Measurements from ENCODE around the gene CDK5R2.
"Not testable (repeated sequence)": the region's sequence is repeated elsewhere in the genome, so short reads cannot be mapped to it uniquely, and the experiment has no call there.

CDK5R2 gene
- total RNA-seq = 0 to 0.07 (median 0) reads per million in 18 experiments

DNA sequence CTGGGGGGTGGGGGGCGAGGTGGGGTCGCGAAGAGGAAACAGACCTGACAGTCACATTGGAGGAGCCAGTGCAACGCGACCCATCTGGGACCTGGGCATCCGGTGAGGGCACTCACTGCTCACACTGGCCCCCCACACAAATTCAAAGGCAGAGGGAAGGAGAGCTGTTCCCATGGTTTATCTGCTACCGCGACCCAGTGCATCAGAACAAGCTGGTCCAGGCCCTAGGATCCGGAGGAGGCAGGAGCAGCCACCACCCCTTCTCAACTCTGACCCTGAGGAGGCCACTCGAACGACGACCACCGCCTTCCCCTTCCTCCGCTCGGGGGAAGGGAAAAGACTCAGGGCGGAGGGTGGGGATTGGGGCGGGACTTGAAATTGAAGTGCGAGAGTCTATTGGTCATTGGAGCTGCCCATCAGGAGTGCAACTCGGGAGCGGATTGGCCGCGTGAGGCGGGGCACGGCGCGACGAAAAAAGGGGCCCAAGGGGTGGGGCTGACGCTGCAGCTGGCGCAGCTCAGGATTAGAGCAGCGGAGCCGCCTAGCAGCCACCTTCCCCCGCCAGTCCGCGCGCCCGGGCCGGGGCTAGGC is at the start of gene CDK5R2:
Gene CDK5R2 (plus strand): TSS at position 526 of the 591 bp plus-strand sequence. CDS start 155 bp downstream, outside the sequence.
- peak; percentile 55 to 59 for DNase-seq

DNA sequence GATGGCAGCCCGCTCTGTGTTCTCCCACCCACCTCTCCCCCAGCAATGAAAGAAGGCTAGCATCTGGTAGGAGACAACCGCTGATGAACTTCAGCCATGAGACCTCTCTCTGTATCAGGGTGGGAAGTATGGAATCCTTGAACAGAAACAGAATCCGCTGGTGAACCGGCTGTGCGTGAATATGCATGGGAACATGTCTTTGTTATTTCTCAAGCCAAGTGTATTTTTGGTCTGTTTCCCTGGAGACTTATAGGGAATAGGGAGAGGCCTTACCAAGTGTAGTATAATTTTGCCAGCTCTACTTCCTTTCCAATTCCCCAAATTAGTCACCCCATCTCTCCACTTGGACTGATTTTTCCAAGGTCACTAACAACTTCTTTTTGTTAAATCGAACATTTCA is 48.7 kb upstream of the CDK5R2 start:
- DNase-seq = no peak

DNA sequence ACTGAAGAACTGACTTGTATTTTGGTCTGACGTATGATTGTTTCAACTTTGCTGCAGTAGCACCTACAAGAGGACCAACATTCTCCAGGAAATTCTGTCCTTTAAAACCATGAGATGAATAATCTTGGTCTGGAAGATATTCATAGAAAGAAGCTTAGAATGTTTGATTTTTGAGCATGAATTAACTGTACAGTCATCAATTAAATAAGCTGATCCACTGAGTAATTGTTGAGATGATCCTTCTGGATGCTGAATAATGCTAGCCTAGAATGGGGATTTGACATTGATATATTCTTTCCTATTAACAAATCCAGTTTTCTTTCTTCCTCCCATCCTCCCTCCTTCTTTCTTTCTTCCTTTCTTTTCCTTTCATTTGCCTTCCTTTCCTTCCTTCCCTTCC is 39.0 kb upstream of the CDK5R2 start:
- no peak for DNase-seq

DNA sequence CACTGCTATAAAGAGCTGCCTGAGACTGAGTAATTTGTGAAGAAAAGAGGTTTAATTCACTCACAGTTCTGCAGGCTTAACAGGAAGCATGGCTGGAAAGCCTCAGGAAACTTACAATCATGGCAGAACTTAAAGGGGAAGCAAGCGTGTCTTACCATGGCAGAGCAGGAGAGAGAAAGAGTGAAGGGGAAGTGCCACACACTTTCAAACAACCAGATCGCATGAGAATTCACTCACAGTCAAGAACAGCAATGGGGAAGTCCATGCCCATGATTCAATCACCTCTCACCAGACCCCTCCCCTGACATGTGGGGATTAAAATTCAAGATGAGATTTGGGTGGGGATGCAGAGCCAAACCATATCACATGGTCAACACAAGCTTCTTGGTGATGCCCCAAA is 34.7 kb upstream of the CDK5R2 start:
- peak in 1 of 2 donors; percentile 8 for DNase-seq

DNA sequence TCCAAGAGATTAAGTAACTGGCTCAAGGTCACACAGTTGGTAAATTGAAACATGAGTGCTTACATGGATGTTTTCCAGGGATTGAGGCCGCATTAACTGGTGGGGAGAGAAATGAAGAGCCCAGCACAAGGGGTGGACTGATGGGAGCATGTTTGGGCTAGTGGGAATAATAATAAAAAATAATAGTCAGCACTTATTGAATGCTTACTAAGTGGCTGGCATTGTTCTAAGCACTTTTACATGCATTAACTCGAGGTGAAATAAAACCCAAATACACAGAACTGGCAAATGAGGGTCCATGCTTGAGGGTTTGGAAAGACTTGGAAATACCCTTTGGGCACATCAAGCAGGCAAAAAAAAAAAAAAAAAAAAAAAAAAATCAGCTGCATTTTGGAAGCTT is 34.0 kb upstream of the CDK5R2 start:
- DNase-seq = no peak

DNA sequence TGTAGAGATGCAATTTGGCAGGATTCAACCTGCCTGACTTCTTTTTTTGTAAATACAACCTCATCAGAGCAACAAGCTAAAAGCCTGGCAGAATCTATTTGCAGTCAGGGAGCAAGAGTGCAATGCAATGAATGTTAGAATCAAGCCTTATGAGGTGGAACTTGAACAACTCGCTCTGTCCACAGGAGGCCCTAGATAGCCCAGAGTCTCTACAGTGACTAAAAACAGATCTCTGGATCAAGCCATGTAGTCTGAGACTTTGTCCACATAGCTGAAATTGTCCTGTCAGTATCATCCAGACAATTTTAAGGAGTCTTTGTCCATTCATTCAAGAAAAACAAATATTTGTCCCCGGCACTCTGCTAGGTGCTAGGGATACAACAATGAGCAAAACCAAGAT is 32.0 kb upstream of the CDK5R2 start:
- no peak for DNase-seq

DNA sequence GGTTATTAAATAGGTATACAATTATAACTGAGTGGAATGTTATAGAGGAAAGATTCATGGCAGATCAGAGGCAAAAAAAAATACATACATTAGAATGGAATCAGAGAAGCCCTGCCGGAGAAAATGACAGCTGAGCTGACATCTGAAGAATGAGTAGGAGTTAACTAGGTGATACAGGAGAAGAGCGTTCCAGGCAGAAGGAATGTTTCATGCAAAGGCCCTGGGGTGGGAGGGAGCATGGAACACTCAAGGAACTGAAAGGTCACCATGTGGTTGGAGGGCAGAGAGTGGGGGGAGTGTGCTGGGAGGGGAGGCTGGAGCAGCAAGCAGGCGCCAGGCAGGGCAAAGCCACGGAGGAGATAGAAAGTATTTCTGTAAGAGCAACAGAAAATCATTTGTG is 31.6 kb upstream of the CDK5R2 start:
- no peak for DNase-seq

DNA sequence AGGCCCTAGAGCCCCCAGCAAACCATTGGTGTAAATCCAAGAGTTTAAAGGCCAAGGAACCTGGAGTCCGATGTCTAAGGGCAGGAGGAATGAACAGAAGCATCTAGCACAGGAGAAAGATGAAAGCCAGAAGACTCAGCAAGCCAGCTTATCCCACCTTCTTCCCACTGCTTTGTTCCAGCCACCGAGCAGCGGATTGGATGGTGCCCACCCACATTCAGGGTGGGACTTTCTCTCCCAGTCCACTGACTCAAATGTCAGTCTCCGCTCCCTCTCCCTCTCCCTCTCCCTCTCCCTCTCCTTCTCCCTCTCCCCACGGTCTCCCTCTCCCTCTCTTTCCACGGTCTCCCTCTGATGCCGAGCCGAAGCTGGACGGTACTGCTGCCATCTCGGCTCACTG is 29.0 kb upstream of the CDK5R2 start:
- DNase-seq = not testable (repeated sequence)

DNA sequence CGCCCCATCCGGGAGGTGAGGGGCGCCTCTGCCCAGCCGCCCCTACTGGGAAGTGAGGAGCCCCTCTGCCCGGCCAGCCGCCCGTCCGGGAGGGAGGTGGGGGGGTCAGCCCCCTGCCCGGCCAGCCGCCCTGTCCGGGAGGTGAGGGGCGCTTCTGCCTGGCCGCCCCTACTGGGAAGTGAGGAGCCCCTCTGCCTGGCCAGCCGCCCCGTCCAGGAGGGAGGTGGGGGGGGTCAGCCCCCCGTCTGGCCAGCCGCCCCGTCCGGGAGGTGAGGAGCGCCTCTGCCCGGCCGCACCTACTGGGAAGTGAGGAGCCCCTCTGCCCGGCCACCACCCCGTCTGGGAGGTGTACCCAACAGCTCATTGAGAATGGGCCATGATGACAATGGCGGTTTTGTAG is 27.7 kb upstream of the CDK5R2 start:
- not testable (repeated sequence) for DNase-seq

DNA sequence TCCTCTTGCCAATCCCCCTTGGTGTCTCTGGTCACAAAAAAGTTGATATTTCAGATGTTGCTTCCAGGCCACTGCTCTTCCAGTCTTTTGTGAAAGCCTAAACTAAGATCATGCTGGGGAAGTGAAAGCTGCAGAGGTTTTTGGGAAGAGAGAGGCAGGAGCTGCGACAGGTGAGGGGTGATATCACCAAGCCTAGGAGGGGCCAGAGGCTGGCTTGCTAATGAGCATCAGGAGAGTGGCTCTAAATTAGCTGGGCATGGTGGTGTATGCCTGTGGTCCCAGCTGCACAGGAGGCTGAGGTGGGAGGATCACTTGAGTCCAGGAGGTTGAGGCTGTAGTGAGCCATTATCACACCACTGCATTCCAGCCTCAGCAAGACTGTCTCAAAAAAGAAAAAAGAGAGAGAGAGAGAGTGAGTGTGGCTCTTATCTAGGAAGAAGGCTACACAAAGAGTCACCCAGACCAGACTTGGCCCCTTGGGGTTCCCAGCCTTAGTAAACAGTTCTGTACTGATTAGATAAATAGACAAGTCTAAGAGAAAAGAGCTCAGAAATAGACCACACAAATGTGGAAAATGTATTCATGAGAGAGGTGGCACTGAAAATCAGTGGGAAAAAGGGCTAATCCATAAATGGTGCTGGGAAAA is 14.6 kb upstream of the CDK5R2 start:
- no peak for DNase-seq

DNA sequence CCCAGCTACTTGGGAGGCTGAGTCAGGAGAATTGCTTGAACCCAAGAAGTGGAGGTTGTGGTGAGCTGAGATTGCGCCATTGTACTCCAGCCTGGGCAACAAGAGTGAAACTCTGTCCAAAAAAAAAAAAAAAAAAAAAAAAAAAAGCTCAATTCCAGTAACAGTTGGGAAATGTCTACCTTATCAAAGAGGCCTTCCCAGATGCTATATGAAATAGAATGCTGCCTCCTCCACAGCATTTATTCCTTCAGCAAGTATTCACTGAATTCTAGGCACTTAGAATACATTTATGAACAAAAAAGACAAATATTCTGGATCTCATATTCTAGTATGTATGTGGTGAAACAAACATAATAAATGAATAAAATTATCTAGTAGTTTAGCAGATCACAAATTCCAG is 12.8 kb upstream of the CDK5R2 start:
- DNase-seq = no peak

DNA sequence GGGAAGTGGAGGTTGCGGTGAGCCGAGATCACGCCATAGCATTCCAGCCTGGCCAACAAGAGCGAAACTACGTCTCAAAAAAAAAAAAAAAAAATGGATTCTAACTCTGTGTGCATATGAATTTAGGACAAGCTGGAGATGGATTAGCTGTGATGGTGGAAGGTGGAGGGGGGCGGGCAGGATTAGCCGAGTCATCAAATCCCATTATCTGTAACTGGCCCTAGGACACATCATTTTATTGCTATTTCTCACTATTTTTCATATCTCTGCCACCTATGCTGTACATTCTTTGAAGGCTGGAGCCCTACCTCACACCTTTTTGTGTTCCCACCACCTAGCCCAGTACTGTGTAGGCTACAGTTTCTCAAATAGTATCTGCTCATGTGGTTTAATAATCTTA is 7.3 kb upstream of the CDK5R2 start:
- no peak for DNase-seq

DNA sequence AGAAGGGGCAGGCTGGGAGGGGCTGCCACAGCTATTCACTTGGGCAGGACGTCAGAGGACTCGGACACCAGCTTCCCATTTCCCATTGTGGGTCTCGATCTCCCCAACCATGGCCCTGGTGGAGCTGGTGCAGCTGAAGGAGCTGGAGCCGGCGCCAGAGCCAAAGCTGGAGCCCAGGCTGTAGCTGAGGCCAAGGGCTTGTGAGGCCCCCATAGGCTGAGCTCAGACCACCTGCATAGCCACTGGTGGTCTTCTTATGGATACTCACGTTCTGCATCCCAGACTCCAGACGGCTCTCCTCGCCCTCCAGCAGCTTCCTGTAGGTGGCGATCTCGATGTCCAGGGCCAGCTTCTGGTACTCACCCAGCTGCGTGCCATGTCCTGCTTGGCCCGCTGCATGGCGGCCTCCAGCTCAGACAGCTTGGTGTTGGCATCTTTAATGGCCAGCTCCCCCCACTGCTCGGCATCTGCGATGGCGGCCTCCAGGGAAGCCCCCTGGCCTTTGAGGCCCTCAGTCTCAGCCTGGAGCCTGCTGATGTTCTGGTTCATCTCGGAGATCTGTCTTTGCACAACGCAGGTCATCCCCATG is 6.0 kb upstream of the CDK5R2 start:
- DNase-seq = no peak

DNA sequence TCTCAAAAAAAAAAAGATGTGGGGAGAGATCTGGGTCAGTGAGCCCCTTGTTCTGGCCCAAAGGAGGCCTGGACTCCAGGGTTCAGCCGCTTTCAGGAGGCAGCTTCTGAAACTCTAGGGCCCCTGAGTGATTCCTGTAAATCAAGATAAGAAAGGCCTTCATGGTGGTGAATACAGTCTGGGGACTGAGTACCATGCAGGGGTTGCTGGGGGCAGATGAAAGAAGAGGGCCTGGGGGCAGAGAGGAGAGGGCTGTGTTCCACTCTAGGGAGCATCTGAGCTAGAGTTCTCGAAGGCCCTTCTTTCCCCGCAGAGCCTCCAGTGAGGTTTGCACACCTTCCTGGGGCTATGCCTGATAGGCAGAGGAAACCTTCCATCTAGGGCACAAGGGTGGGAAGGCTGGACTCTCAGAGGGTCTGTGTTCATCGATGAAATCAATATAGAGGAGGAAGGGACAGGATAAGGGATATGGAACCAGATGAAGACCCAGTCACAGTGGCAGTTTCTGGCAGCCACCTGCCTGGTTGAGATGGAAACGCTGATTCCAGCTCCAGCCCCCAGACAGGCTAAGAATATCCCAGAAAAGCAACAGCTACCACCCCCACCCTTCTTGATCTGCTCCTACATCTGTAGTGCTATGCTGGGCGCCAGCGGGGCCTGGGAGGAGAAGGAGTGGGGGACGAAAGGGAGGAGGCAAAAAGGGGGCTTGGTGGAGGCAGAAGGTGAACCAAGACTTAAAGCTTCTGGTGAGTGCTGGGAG is 4.7 kb upstream of the CDK5R2 start:
- DNase-seq = no peak

DNA sequence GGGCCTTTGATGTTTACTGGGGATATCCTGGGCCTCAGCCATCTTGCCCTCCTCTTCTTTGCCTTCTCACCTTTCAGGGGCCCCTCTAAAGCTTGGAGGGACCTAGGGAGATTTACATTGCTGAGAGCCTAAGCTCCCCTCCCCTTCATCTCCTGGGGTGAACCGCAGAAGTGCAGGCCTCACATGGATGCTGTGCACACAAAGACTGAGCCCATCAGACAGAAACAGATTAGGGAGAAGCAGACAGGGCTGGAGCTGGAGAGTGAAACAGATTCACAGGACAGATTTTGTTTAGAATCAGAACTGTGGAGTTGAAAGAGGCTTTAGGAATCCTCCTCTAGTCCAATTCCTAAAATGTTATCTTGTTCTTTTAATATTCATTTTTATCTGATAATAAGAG is 3.4 kb upstream of the CDK5R2 start:
- no peak for DNase-seq

DNA sequence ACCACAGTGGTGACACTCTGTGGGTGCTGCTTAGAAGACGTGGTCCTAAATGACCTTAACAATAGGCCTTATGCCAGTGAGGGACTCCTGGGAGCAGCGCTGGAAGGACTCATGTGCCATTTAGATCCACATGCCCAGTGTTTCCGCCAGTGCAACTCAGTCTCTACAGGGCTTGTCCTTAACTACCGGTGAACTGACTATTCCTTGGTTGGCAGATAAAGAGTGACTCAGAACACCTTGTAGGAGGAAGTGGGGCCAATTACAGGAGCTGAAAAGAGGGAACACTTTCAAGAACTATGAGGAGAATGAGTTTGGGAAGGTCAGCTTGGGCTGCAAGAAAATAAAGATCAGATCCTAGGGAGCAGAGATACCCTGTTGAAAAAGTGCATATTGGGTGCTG is 1.8 kb upstream of the CDK5R2 start:
- DNase-seq = no peak

DNA sequence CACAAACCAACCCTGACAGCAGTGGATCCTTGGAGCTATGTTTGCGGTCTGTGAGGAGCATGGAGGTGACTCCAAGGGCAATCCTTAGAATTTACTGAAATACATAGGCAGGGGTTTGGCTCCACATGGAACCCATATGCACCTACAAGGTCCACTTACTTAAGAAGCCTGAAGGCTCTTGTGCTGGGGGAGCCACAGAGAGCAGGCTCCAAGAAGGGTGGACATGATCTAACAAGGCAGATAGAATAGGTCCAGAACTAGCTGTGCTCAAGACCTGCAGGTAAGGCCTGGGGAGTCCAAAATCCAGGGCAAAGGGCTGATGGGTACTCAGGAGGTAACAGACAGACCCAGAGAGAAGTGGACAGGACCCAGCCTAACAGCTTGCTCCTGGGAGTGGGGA is 1.2 kb upstream of the CDK5R2 start:
- DNase-seq = no peak

DNA sequence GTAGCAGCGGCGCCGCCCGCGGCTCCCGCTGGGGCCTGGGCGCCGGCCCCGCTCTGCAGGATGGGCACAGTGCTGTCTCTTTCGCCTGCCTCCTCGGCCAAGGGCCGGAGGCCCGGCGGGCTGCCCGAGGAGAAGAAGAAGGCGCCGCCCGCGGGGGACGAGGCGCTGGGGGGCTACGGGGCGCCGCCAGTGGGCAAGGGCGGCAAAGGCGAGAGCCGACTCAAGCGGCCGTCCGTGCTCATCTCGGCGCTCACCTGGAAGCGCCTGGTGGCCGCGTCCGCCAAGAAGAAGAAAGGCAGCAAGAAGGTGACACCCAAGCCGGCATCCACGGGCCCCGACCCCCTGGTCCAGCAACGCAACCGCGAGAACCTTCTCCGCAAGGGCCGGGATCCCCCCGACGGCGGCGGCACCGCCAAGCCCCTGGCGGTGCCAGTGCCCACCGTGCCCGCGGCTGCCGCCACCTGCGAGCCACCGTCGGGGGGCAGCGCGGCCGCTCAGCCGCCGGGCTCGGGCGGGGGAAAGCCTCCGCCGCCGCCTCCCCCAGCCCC is 369 bp downstream of the CDK5R2 start:
- DNase-seq = no peak

DNA sequence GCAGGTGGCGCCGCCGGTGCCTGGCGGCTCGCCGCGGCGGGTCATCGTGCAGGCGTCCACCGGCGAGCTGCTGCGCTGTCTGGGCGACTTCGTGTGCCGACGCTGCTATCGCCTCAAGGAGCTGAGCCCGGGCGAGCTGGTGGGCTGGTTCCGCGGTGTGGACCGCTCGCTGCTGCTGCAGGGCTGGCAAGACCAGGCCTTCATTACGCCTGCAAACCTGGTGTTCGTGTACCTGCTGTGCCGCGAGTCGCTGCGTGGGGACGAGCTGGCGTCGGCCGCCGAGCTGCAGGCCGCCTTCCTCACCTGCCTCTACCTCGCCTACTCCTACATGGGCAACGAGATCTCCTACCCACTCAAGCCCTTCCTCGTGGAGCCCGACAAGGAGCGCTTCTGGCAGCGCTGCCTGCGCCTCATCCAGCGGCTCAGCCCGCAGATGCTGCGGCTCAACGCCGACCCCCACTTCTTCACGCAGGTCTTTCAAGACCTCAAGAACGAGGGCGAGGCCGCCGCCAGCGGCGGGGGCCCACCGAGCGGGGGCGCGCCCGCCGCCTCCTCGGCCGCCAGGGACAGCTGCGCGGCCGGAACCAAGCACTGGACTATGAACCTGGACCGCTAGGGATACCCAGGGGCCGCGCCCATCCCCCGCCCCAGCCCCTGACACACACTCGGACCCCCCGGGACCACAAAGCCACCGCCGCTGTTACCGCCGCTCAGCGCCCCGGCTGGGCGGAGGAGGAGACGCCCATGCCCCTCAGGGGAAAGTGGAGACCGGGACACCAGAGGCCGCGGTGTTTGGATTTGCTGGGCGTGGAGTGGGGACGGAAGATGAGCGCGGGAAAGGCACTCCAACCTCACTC is 1.1 kb downstream of the CDK5R2 start:
- no peak for DNase-seq

DNA sequence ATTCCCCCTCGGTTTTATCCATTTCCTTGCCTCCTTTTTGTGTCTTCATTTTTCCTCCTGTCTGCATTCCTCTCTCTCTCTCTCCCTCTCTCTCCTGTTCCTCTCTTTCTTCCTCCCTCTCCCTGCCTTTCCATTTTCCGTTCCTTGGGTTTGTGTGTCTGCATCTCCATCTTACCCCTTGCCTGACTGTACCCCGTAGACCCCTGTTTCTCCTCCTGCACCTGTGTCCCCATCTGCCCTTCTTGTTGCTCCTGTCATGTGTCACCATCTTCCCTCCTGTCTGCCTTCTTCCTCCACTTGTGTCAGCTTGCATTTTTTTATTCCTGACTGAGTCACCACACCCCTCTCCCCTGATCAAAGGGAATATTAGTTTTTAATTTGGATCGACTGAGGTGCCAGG is 1.8 kb downstream of the CDK5R2 start:
- no peak for DNase-seq

DNA sequence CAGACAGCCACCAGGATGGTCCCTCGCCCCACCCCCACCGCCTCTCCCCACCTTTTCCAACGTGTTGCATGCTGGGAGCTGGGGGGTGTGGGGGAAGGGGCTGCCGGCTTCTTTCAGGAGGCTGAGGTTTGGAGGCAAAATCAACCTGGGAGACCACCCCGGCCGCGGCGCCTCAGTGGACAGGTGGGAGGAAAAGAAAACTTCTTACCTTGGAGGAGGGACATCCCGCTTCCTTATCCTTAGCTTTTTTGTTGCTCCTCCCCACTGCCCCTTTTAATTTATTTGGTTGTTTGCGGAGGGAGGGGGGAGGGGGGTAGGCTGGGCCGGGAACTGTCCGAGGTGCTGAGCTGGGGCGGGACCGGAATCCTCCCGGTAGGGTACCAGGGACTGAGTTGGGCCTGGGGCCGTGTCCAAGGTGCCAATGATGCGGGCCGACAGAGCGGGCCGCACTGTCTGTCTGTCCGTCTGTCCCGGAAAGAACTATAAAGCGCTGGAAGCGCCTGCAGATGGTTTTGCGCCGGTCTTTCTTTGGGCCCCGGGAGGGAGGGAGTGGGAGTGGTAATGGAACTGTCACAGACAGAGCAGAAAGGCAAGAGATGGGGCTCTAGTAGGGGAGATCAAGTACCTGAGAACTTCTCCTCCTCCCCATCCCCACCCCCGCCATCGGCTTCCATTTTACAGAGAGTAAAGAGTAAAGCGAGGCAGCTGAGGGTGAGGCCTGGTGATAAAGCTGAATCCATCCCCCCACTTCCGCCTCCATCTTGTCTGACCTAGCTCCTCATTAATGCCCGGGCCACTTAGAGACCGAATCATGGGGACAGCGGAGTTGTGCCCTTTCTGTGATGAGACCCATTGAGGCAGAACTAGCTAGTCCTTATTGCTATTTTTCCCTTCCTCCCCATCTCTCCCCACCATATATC is 2.4 kb downstream of the CDK5R2 start:
- no peak for DNase-seq
